Stimulated activated CD8-positive, alpha-beta memory T cell treated with anti-CD3 and anti-CD28 coated beads, Interleukin-15, amount 100 ng/mL, for 24 hours (primary cell): ENCODE measurements around the gene PPT1.

ENCODE experiments used
- DNase-seq: peaks from one replicate; pipeline ENCODE4 v3.0.0-alpha.2; 2020; ENCODE audit warnings: low read depth

Gene PPT1

GRCh38 chr1:40096977-40097782 lies at the start of gene PPT1:
TSS of gene PPT1 (minus strand) at chr1:40097252. CDS start at chr1:40097238, 14 bp downstream.
- peak; percentile 44 for DNase-seq

- no peak for DNase-seq
These were observed 47.0 kb upstream of the PPT1 start for GRCh38 chr1:40143891-40144575.

GRCh38 chr1:40141878-40142535 lies 45.0 kb upstream of the PPT1 start:
- DNase-seq: no peak

- DNase-seq: no peak
These were observed 43.3 kb upstream of the PPT1 start for GRCh38 chr1:40140211-40140973.

GRCh38 chr1:40133839-40134238 lies 36.8 kb upstream of the PPT1 start:
- DNase-seq: no peak

GRCh38 chr1:40133312-40133665 lies 36.2 kb upstream of the PPT1 start:
- DNase-seq: no peak

- DNase-seq: no peak
These were observed 35.6 kb upstream of the PPT1 start for GRCh38 chr1:40132383-40133311.

- DNase-seq: no peak
These were observed 33.8 kb upstream of the PPT1 start for GRCh38 chr1:40130892-40131291.

GRCh38 chr1:40122855-40123254 lies 25.8 kb upstream of the PPT1 start:
- DNase-seq: no peak

- DNase-seq: no peak
These were observed 23.1 kb upstream of the PPT1 start for GRCh38 chr1:40120128-40120527.

- no peak for DNase-seq
These were observed 17.3 kb upstream of the PPT1 start for GRCh38 chr1:40114400-40114799.

GRCh38 chr1:40110389-40110788 lies 13.3 kb upstream of the PPT1 start:
- no peak for DNase-seq

- no peak for DNase-seq
These were observed 10.4 kb upstream of the PPT1 start for GRCh38 chr1:40107290-40107959.

GRCh38 chr1:40105028-40105427 lies 8.0 kb upstream of the PPT1 start:
- no peak for DNase-seq

GRCh38 chr1:40102896-40103295 lies 5.8 kb upstream of the PPT1 start:
- no peak for DNase-seq

GRCh38 chr1:40102038-40102437 lies 5.0 kb upstream of the PPT1 start:
- DNase-seq: no peak

GRCh38 chr1:40096646-40096976 lies 441 bp downstream of the PPT1 start:
- DNase-seq: no peak

GRCh38 chr1:40095806-40096205 lies 1.2 kb downstream of the PPT1 start:
- DNase-seq: no peak

- DNase-seq: no peak
These were observed 2.5 kb downstream of the PPT1 start for GRCh38 chr1:40094466-40095110.
